ENCODE measurements around the gene ARHGAP15. TPM values are rescaled to one million over a fixed set of nuclear protein-coding genes. Genes with fewer than 3 reads are reported as not detected.

ARHGAP15 gene
- total RNA-seq, 2 donors from 2014 or later, result 11.0 to 11.8 TPM

DNA sequence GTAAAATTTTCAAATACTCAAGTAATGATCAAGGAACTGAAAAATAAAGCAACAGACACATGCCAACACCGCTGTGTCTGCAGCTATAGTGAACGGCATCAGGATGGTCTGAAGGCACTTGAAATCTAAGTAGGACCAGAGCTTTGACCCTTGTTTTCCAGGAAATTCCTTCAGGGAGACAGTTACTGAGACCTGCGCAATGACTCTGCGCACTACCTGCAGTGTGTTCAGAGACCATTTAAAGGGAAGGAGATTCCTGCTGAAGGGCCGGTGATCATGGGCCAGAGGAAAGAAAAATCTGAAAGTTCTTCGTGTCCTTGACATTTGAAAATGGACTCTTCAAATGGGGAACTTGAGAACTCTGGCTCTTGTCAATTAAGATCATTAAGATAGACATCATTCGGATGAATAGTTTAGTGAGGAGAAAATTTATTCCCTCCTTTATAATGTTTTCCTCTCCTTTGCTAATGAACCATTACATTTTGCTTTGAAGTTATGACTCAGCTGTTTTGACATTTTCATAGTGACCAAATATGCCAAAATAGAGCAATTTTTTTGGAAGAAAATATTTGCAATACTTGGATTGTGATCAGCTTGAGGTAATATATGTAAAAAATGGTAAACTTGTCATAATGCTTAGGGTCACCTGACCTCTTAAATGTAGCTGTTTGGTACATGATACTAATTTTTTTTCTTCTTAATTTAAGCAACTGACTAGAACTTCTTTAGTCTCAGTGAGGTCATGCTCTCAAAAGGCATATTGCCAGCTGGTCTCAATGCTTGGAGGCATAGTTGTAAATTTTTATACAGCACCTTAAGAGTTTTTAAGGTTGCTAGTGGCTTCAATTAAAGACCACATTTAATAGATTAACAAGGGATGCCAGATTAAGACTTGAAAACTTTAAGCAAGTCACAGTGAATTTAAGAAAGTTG, 329.3 kb downstream of the ARHGAP15 start:
- H3K4me1 ChIP-seq (ENCODE audit: control insufficient read depth in 1 of 2, low read depth in 2 of 2), result no peaks in the 10 kb centered on the region
- H3K27ac ChIP-seq, result no peak overlapping the region
- no peaks in the 10 kb centered on the region for H3K9me3 ChIP-seq
- ATAC-seq (ENCODE audit: insufficient number of reproducible peaks, low FRiP score, low read depth) (no peak), DNase-seq (ENCODE audit: low spot score) (no peak)
- H3K36me3 ChIP-seq, result no peaks in the 10 kb centered on the region
- TF ChIP-seq, protein P1, sequence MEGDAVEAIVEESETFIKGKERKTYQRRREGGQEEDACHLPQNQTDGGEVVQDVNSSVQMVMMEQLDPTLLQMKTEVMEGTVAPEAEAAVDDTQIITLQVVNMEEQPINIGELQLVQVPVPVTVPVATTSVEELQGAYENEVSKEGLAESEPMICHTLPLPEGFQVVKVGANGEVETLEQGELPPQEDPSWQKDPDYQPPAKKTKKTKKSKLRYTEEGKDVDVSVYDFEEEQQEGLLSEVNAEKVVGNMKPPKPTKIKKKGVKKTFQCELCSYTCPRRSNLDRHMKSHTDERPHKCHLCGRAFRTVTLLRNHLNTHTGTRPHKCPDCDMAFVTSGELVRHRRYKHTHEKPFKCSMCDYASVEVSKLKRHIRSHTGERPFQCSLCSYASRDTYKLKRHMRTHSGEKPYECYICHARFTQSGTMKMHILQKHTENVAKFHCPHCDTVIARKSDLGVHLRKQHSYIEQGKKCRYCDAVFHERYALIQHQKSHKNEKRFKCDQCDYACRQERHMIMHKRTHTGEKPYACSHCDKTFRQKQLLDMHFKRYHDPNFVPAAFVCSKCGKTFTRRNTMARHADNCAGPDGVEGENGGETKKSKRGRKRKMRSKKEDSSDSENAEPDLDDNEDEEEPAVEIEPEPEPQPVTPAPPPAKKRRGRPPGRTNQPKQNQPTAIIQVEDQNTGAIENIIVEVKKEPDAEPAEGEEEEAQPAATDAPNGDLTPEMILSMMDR (IDR thresholded peaks at IDR 0.05), result no peak
- no peak overlapping the region for H3K4me3 ChIP-seq
- no peaks in the 10 kb centered on the region for H3K27me3 ChIP-seq (replicated peaks; ENCODE audit: insufficient read depth)

GRCh38 chr2:143460382-143460781, 331.2 kb downstream of the ARHGAP15 start:
- ATAC-seq (ENCODE audit: insufficient number of reproducible peaks, low FRiP score, low read depth), result no peak
- no peaks in the 10 kb centered on the region for H3K27me3 ChIP-seq (replicated peaks; ENCODE audit: insufficient read depth)
- peaks cover 6 to 8% of the 10 kb centered on the region in 2 donors for H3K4me1 ChIP-seq (ENCODE audit: control insufficient read depth in 1 of 2, low read depth in 2 of 2)
- TF ChIP-seq, protein P1 (IDR thresholded peaks at IDR 0.05), result no peak
- H3K36me3 ChIP-seq, result no peaks in the 10 kb centered on the region
- no peak overlapping the region for H3K4me3 ChIP-seq
- no peak overlapping the region for H3K27ac ChIP-seq
- H3K9me3 ChIP-seq, result no peaks in the 10 kb centered on the region
- no peak for DNase-seq (ENCODE audit: low spot score)

- Histone ChIP-seq H3K4me3 (no peak overlapping the region), H3K27me3 (replicated peaks; ENCODE audit: insufficient read depth) (no peaks in the 10 kb centered on the region), H3K27ac (peak overlapping the region; percentile 13 to 18), H3K9me3 (no peaks in the 10 kb centered on the region), H3K4me1 (ENCODE audit: control insufficient read depth in 1 of 2, low read depth in 2 of 2) (peaks cover 16 to 23% of the 10 kb centered on the region in 2 donors), H3K36me3 (no peaks in the 10 kb centered on the region)
- TF ChIP-seq, protein P1 (IDR thresholded peaks at IDR 0.05), result no peak
- no peak for ATAC-seq (ENCODE audit: insufficient number of reproducible peaks, low FRiP score, low read depth)
- no peak for DNase-seq (ENCODE audit: low spot score)
Measured at GRCh38 chr2:143463719-143464118, 334.5 kb downstream of the ARHGAP15 start.

GRCh38 chr2:143466391-143466790, 337.2 kb downstream of the ARHGAP15 start:
- no peaks in the 10 kb centered on the region for H3K27me3 ChIP-seq (replicated peaks; ENCODE audit: insufficient read depth)
- no peak for ATAC-seq (ENCODE audit: insufficient number of reproducible peaks, low FRiP score, low read depth)
- no peak for DNase-seq (ENCODE audit: low spot score)

GRCh38 chr2:143467011-143467410, 337.8 kb downstream of the ARHGAP15 start:
- ATAC-seq (ENCODE audit: insufficient number of reproducible peaks, low FRiP score, low read depth), result no peak
- Histone ChIP-seq H3K36me3 (no peaks in the 10 kb centered on the region), H3K9me3 (no peaks in the 10 kb centered on the region), H3K4me1 (ENCODE audit: control insufficient read depth in 1 of 2, low read depth in 2 of 2) (peaks cover 16 to 23% of the 10 kb centered on the region in 2 donors), H3K27me3 (replicated peaks; ENCODE audit: insufficient read depth) (no peaks in the 10 kb centered on the region), H3K4me3 (no peak overlapping the region), H3K27ac (no peak overlapping the region)
- no peak for DNase-seq (ENCODE audit: low spot score)
- TF ChIP-seq, protein P1 (IDR thresholded peaks at IDR 0.05), result no peak

More at GRCh38 chr2:143466391-143466790, 337.2 kb downstream of the ARHGAP15 start:
- H3K27ac ChIP-seq, result no peak overlapping the region
- peaks cover 16 to 23% of the 10 kb centered on the region in 2 donors for H3K4me1 ChIP-seq (ENCODE audit: control insufficient read depth in 1 of 2, low read depth in 2 of 2)
- no peaks in the 10 kb centered on the region for H3K36me3 ChIP-seq
- no peak overlapping the region for H3K4me3 ChIP-seq
- TF ChIP-seq, protein P1 (IDR thresholded peaks at IDR 0.05), result no peak
- H3K9me3 ChIP-seq, result no peaks in the 10 kb centered on the region

All from thoracic aorta (tissue), 2 donors.